NCI-H1930 (cell line): Measurements from ENCODE around the gene APC2.
A peak's percentile ranks its signal among the peaks of the same experiment; 100 is the strongest.
"Not testable (repeated sequence)": the region's sequence is repeated elsewhere in the genome, so short reads cannot be mapped to it uniquely, and the experiment has no call there.

Experiments used
- DNase-seq, 2 experiments: peaks; one replicate each; lab custom pipeline; 2025; lab: John Stamatoyannopoulos, UW

APC2 gene

DNA sequence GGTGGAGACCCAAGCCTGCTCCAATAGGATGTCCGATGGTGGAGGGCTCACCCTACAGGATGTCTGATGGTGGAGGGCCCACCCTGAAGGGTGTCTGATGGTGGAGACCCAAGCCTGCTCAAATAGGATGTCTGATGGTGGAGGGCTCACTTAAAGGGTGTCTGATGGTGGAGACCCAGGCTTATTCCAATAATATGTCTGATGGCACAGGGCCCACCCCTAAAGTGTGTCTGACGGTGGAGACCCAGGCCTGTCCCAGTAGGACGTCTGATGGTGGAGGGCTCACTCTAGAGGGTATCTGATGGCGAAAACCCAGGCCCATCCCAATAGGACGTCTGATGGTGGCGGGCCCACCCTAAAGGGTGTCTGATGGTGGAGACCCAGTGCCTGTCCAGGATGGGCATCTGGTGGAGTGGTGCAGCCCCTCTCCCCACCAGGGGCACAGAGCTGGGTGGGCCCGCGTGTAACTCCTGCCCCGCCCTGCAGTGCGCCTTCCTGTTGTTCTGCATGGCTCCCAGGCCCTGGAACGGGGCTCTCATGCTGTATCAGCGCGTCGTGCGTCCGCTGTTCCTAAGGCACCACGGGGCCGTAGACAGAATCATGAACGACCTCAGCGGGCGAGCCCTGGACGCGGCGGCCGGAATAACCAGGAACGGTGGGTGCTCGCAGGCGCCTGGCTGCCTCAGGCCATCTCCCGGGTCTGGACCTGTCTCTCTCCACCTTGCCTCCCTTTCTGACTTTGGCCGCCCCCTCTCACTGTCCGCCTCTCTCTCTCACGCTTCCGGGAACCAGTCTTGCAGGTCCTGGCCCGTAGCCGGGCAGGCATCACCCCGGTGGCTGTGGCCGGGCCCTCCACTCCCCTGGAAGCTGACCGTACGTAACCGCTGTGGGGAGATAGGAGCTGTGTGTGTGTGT, 46.1 kb downstream of the APC2 start:
- DNase-seq: no peak

DNA sequence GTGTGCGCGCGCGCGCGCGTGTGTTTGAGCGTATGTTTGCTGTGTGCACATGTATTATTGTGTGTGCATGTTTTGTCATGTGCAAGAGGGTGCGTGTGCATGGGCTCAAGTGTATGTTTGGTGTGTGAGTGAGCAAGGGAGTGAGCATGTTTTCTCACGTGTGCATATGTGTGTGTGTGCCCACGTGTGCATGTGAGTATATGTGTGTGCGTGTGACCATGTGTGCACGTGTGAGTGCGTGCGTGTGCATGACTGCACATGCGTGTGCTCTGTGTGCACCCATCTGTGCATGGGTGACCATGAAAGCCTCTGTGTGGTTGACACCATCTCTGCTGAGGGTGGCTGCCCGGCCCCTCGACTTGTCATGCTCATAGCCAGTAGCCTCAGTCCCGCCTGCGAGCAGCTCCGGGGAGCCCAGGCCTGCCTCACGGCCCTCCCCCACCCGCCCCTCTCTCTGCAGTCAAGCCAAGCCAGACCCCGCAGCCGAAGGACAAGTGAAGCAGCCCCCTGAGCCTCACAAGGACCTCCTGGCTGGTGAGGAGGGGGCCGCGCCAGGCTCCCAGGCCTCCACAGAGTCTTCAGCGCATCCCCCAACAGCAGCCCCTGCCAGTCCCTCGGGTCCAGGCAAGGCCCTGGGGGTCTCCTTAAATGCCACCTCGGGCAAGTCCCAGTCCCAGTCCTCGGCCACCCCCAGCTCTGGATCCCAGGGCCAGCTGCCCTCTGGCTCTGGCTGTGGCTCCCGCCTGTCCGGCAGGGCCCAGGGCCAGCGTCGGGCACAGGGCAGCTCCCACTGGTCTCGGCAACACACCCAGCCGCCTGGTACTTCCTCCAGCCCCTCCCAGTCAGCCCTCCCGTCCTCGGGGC, 47.0 kb downstream of the APC2 start:
- DNase-seq: no peak

DNA sequence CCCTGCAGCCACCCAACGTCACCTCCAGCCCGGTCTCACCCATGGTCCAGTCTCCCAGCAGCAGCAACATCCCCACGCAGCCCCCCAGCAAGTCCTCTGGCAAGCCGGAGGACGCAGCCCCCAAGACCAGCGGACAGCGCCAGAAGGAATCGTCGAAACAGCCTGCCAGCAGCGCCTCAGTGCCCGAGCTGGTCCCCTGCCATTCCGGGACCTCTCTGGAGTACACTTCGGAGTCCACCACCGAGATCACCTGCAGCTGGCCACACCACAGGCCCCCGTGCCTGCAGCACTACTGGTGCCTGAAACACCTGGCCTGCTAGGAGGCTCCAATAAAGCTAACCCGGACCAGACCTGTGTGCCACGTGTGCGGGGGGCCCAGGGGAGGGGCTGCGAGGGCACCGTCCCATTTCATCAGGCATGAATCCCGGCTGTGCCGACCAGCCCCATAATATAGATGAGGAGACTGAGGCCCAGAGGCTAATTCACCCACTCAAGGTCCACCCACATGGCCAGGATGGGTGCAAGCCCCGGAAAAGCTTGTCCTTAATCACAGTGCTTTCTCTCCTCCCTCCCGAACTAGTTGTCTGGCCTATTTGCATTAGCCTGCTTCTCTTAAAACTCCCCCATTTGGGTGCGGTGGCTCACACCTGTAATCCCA, 47.8 kb downstream of the APC2 start:
- DNase-seq: no peak

DNA sequence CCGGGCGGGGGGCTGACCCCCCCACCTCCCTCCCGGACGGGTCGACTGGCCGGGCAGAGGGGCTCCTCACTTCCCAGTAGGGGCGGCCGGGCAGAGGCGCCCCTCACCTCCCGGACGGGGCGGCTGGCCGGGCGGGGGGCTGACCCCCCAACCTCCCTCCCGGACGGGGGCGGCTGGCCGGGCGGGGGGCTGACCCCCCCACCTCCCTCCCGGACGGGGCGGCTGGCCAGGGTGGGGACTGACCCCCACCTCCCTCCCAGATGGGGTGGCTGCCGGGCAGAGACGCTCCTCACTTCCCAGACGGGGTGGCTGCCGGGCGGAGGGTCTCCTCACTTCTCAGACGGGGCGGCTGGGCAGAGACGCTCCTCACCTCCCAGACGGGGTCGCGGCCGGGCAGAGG, 49.3 kb downstream of the APC2 start:
- DNase-seq: not testable (repeated sequence)

DNA sequence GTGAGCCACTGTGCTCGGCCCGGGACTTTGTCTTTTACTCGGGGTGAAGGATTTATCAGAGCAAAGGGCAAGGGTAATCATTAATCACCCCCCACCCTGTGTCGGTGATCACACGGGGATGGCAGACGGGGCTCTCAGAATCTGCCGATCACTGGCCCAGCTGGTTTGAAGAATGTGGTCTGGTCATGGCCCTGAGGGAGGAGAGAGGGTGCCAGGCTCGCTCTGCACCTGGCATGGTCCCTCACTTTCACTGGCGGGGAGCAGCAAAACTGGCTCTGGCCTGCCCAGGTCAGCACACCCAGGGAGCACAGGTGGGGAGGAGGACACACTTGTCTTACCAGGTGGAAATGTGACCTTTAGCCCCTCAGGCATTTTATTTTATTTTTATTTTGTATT, 51.3 kb downstream of the APC2 start:
- DNase-seq: no peak

DNA sequence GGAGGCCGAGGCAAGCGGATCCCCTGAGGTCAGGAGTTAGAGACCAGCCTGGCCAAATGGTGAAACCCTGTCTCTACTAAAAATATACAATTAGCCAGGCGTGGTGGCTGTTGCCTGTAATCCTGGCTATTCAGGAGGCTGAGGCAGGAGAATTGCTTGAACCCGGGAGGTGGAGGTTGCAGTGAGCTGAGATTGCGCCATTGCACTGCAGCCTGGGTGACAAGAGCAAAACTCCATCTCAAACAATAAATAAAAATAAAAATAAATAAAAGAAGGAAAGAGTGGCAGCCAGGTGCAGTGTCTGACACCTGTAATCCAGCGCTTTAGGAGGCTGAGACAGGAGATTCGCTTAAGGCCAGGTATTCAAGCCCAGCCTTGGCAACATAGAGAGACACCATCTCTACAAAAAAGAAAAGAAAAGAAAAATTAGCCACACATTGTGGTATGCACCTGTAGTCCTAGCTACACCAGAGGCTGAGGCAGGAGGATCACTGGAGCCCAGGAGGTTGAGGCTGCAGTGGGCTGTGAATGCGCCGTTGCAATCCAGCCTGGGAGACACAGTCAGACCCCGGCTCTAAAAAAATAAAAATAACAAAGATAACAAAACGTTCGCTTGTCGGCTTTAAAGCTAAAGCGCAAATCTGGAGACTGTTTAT, 52.6 kb downstream of the APC2 start:
- no peak for DNase-seq

GRCh38 chr19:1503089-1503924, 53.4 kb downstream of the APC2 start:
- DNase-seq: peak; percentile 13 to 22

DNA sequence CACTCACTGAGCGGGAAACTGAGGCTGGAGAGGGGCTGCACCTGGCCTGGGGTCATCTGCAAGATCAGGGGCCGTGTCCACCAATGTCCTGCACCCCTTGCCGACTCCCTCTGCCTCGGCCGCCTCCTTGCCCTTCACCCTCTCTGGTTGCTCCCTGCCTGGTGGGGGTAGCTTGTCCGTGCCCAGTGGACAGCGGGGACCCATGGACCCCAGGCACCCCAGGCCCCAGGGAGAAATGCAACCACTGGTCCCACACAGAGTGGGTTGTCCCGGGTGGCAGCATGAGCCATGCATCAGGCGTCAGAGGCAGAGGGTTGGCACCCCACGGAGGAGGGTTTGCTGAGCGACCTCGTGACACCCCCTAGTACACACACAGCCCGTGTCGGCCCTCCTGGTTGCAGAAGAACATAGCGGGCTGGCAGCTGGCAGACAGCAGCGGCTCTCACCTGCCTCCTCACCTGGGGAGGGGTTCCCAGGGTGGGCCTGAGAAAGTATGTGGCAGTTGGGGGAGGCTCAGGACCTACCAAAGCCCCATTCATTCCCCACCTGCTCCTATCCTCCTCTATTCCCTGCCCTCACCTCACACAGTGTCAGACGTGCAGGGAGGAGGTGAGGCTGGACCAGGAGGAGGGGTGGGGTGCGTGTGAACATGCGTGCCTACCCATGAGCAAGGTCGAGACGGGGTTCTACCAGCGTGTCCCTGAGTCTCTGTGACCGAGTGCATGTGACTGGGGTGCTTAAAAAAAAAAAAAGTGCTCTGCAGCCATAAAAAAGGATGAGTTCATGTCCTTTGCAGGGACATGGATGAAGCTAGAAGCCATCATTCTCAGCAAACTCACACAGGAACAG, 54.2 kb downstream of the APC2 start:
- DNase-seq: no peak

- no peak for DNase-seq
These were observed 55.1 kb downstream of the APC2 start for GRCh38 chr19:1505012-1505411.

GRCh38 chr19:1505991-1506881, 56.3 kb downstream of the APC2 start:
- no peak for DNase-seq

GRCh38 chr19:1507192-1507660, 57.3 kb downstream of the APC2 start:
- DNase-seq: no peak

- peak; percentile 88 to 89 for DNase-seq
These were observed 58.0 kb downstream of the APC2 start for GRCh38 chr19:1507763-1508506.

- no peak for DNase-seq
These were observed 58.6 kb downstream of the APC2 start for GRCh38 chr19:1508507-1508856.

DNA sequence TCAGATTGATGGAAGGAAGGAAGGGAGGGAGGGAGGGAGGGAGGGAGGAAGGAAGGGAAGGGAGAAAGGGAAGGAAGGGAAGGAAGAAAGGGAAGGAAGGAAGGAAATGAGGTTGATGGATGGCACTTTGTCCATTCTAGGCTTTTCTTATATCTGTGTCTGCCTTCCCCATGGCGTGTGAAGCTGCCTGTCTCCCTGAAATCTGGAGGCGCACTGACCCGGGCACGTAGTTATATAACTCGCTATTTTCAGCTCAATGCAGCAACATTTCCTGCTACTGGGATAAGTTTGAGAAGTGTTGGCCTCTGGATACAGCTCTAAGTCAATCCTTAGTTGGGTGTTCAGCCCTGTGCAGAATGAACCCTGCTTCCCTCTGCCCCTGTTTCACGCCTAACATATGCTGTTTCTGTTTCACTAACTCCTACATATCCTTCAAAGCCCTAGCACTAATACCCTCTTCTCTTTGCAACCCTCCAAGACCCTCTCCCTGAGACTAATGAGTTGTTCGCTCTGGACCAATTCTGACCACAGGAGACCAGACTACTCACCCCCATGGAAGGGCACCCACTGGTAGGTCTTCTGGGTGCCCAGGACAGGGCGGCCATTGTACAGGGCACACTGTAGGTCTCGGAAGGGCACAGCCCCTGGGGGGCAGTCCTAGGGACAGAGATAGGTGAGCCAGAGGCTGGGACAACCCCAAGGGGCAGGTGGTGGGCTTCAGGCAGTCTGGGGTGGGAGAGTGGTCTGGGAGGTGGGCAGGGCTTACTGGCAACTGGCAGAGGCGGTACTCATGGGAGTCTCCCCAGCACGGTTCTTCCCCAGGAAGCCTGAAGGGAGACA, 59.9 kb downstream of the APC2 start:
- DNase-seq: no peak

- DNase-seq: no peak
These were observed 60.5 kb downstream of the APC2 start for GRCh38 chr19:1510442-1510806.

- no peak for DNase-seq
These were observed 60.9 kb downstream of the APC2 start for GRCh38 chr19:1510807-1511206.
